Measurements from ENCODE around the gene PRXL2B.

Gene PRXL2B

GRCh38 chr1:2592672-2593071 lies 6.1 kb downstream of the PRXL2B start:
- Histone ChIP-seq H3K4me1 (ENCODE audit: control insufficient read depth, insufficient read depth, low read length) (no peaks in the 10 kb centered on the region), H3K9me3 (ENCODE audit: control insufficient read depth, insufficient read depth, low read length) (no peaks in the 10 kb centered on the region), H3K4me3 (ENCODE audit: low read depth, low read length) (no peak overlapping the region), H3K9ac (ENCODE audit: low read depth, low read length) (no peak overlapping the region), H3K27me3 (ENCODE audit: control insufficient read depth, insufficient read depth, low read length) (no peaks in the 10 kb centered on the region), H3K36me3 (ENCODE audit: control insufficient read depth, insufficient read depth, low read length) (peaks cover 6% of the 10 kb centered on the region)

GRCh38 chr1:2593251-2593878 lies 6.8 kb downstream of the PRXL2B start:
- Histone ChIP-seq H3K9ac (ENCODE audit: low read depth, low read length) (no peak overlapping the region), H3K4me3 (ENCODE audit: low read depth, low read length) (no peak overlapping the region), H3K9me3 (ENCODE audit: control insufficient read depth, insufficient read depth, low read length) (no peaks in the 10 kb centered on the region), H3K36me3 (ENCODE audit: control insufficient read depth, insufficient read depth, low read length) (peaks cover 6% of the 10 kb centered on the region), H3K4me1 (ENCODE audit: control insufficient read depth, insufficient read depth, low read length) (no peaks in the 10 kb centered on the region), H3K27me3 (ENCODE audit: control insufficient read depth, insufficient read depth, low read length) (no peaks in the 10 kb centered on the region)

- Histone ChIP-seq H3K27me3 (ENCODE audit: control insufficient read depth, insufficient read depth, low read length) (no peaks in the 10 kb centered on the region), H3K4me3 (ENCODE audit: low read depth, low read length) (no peak overlapping the region), H3K4me1 (ENCODE audit: control insufficient read depth, insufficient read depth, low read length) (no peaks in the 10 kb centered on the region), H3K9ac (ENCODE audit: low read depth, low read length) (no peak overlapping the region), H3K36me3 (ENCODE audit: control insufficient read depth, insufficient read depth, low read length) (peaks cover 6% of the 10 kb centered on the region), H3K9me3 (ENCODE audit: control insufficient read depth, insufficient read depth, low read length) (no peaks in the 10 kb centered on the region)
Observed at GRCh38 chr1:2594001-2594640, 7.5 kb downstream of the PRXL2B start.

GRCh38 chr1:2594641-2595131 lies 8.1 kb downstream of the PRXL2B start:
- H3K9me3 ChIP-seq (ENCODE audit: control insufficient read depth, insufficient read depth, low read length): no peaks in the 10 kb centered on the region
- no peaks in the 10 kb centered on the region for H3K27me3 ChIP-seq (ENCODE audit: control insufficient read depth, insufficient read depth, low read length)
- no peaks in the 10 kb centered on the region for H3K4me1 ChIP-seq (ENCODE audit: control insufficient read depth, insufficient read depth, low read length)
- H3K4me3 ChIP-seq (ENCODE audit: low read depth, low read length): no peak overlapping the region
- peaks cover 1% of the 10 kb centered on the region for H3K36me3 ChIP-seq (ENCODE audit: control insufficient read depth, insufficient read depth, low read length)
- no peak overlapping the region for H3K9ac ChIP-seq (ENCODE audit: low read depth, low read length)

- Histone ChIP-seq H3K9ac (ENCODE audit: low read depth, low read length) (no peak overlapping the region), H3K36me3 (ENCODE audit: control insufficient read depth, insufficient read depth, low read length) (no peaks in the 10 kb centered on the region), H3K9me3 (ENCODE audit: control insufficient read depth, insufficient read depth, low read length) (no peaks in the 10 kb centered on the region), H3K4me1 (ENCODE audit: control insufficient read depth, insufficient read depth, low read length) (no peaks in the 10 kb centered on the region), H3K4me3 (ENCODE audit: low read depth, low read length) (no peak overlapping the region), H3K27me3 (ENCODE audit: control insufficient read depth, insufficient read depth, low read length) (no peaks in the 10 kb centered on the region)
Observed at GRCh38 chr1:2595261-2595811, 8.8 kb downstream of the PRXL2B start.

GRCh38 chr1:2595812-2596529 lies 9.4 kb downstream of the PRXL2B start:
- no peak overlapping the region for H3K9ac ChIP-seq (ENCODE audit: low read depth, low read length)
- H3K27me3 ChIP-seq (ENCODE audit: control insufficient read depth, insufficient read depth, low read length): no peaks in the 10 kb centered on the region
- H3K4me1 ChIP-seq (ENCODE audit: control insufficient read depth, insufficient read depth, low read length): no peaks in the 10 kb centered on the region
- H3K36me3 ChIP-seq (ENCODE audit: control insufficient read depth, insufficient read depth, low read length): no peaks in the 10 kb centered on the region
- no peak overlapping the region for H3K4me3 ChIP-seq (ENCODE audit: low read depth, low read length)
- H3K9me3 ChIP-seq (ENCODE audit: control insufficient read depth, insufficient read depth, low read length): no peaks in the 10 kb centered on the region

GRCh38 chr1:2596530-2597333 lies 10.2 kb downstream of the PRXL2B start:
- Histone ChIP-seq H3K36me3 (ENCODE audit: control insufficient read depth, insufficient read depth, low read length) (no peaks in the 10 kb centered on the region), H3K27me3 (ENCODE audit: control insufficient read depth, insufficient read depth, low read length) (no peaks in the 10 kb centered on the region), H3K9me3 (ENCODE audit: control insufficient read depth, insufficient read depth, low read length) (no peaks in the 10 kb centered on the region), H3K4me1 (ENCODE audit: control insufficient read depth, insufficient read depth, low read length) (no peaks in the 10 kb centered on the region), H3K4me3 (ENCODE audit: low read depth, low read length) (no peak overlapping the region), H3K9ac (ENCODE audit: low read depth, low read length) (no peak overlapping the region)

GRCh38 chr1:2597441-2598328 lies 11.1 kb downstream of the PRXL2B start:
- no peaks in the 10 kb centered on the region for H3K9me3 ChIP-seq (ENCODE audit: control insufficient read depth, insufficient read depth, low read length)
- no peak overlapping the region for H3K4me3 ChIP-seq (ENCODE audit: low read depth, low read length)
- H3K4me1 ChIP-seq (ENCODE audit: control insufficient read depth, insufficient read depth, low read length): no peaks in the 10 kb centered on the region
- no peaks in the 10 kb centered on the region for H3K36me3 ChIP-seq (ENCODE audit: control insufficient read depth, insufficient read depth, low read length)
- no peak overlapping the region for H3K9ac ChIP-seq (ENCODE audit: low read depth, low read length)
- H3K27me3 ChIP-seq (ENCODE audit: control insufficient read depth, insufficient read depth, low read length): no peaks in the 10 kb centered on the region

- H3K4me3 ChIP-seq (ENCODE audit: low read depth, low read length): no peak overlapping the region
Observed at GRCh38 chr1:2598329-2598931, 11.9 kb downstream of the PRXL2B start.

GRCh38 chr1:2601721-2602303 lies 15.2 kb downstream of the PRXL2B start:
- H3K4me3 ChIP-seq (ENCODE audit: low read depth, low read length): no peak overlapping the region
- no peaks in the 10 kb centered on the region for H3K9me3 ChIP-seq (ENCODE audit: control insufficient read depth, insufficient read depth, low read length)
- no peaks in the 10 kb centered on the region for H3K36me3 ChIP-seq (ENCODE audit: control insufficient read depth, insufficient read depth, low read length)
- no peaks in the 10 kb centered on the region for H3K27me3 ChIP-seq (ENCODE audit: control insufficient read depth, insufficient read depth, low read length)
- no peaks in the 10 kb centered on the region for H3K4me1 ChIP-seq (ENCODE audit: control insufficient read depth, insufficient read depth, low read length)
- no peak overlapping the region for H3K9ac ChIP-seq (ENCODE audit: low read depth, low read length)

More at GRCh38 chr1:2598329-2598931, 11.9 kb downstream of the PRXL2B start:
- H3K9ac ChIP-seq (ENCODE audit: low read depth, low read length): no peak overlapping the region
- no peaks in the 10 kb centered on the region for H3K4me1 ChIP-seq (ENCODE audit: control insufficient read depth, insufficient read depth, low read length)
- no peaks in the 10 kb centered on the region for H3K9me3 ChIP-seq (ENCODE audit: control insufficient read depth, insufficient read depth, low read length)
- H3K36me3 ChIP-seq (ENCODE audit: control insufficient read depth, insufficient read depth, low read length): no peaks in the 10 kb centered on the region
- H3K27me3 ChIP-seq (ENCODE audit: control insufficient read depth, insufficient read depth, low read length): no peaks in the 10 kb centered on the region

All from iPS-15b (cell line).